ENCODE data around the gene ITK. TPM values are rescaled to one million over a fixed set of nuclear protein-coding genes. Genes with fewer than 3 reads are reported as not detected.

The ITK gene
- total and polyA plus RNA-seq, 4 donors = 0.35 to 1.5 (median 0.43) TPM

DNA sequence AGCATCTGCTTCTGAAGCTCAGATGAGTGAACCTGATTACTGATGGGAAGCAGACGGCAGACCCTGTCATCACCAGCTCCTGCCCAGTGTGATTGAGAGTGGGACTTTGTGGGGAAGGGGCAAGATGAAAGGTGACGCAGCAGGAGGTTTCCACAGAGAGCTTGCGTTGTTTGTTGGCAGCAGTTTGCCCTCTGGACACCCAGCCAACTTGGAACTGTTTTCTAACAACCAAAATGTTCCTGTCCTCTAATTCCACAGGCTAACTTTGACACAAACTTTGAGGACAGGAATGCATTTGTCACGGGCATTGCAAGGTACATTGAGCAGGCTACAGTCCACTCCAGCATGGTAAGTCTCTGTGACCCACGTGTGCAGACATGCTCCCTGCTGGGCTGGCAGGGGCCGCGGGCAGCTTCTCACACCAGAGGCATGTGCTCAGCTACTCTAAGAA is 106.1 kb downstream of the ITK start (continued):
- TF ChIP-seq, protein P1, sequence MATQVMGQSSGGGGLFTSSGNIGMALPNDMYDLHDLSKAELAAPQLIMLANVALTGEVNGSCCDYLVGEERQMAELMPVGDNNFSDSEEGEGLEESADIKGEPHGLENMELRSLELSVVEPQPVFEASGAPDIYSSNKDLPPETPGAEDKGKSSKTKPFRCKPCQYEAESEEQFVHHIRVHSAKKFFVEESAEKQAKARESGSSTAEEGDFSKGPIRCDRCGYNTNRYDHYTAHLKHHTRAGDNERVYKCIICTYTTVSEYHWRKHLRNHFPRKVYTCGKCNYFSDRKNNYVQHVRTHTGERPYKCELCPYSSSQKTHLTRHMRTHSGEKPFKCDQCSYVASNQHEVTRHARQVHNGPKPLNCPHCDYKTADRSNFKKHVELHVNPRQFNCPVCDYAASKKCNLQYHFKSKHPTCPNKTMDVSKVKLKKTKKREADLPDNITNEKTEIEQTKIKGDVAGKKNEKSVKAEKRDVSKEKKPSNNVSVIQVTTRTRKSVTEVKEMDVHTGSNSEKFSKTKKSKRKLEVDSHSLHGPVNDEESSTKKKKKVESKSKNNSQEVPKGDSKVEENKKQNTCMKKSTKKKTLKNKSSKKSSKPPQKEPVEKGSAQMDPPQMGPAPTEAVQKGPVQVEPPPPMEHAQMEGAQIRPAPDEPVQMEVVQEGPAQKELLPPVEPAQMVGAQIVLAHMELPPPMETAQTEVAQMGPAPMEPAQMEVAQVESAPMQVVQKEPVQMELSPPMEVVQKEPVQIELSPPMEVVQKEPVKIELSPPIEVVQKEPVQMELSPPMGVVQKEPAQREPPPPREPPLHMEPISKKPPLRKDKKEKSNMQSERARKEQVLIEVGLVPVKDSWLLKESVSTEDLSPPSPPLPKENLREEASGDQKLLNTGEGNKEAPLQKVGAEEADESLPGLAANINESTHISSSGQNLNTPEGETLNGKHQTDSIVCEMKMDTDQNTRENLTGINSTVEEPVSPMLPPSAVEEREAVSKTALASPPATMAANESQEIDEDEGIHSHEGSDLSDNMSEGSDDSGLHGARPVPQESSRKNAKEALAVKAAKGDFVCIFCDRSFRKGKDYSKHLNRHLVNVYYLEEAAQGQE (IDR thresholded peaks at IDR 0.05) = peak; percentile 18
- TF ChIP-seq YY1 (IDR thresholded peaks at IDR 0.05) (peak; percentile 69), SP1 (IDR thresholded peaks at IDR 0.05) (peak; percentile 96), RAD21 (IDR thresholded peaks at IDR 0.05) (peak; percentile 23 to 40)
- TF ChIP-seq, protein P2, sequence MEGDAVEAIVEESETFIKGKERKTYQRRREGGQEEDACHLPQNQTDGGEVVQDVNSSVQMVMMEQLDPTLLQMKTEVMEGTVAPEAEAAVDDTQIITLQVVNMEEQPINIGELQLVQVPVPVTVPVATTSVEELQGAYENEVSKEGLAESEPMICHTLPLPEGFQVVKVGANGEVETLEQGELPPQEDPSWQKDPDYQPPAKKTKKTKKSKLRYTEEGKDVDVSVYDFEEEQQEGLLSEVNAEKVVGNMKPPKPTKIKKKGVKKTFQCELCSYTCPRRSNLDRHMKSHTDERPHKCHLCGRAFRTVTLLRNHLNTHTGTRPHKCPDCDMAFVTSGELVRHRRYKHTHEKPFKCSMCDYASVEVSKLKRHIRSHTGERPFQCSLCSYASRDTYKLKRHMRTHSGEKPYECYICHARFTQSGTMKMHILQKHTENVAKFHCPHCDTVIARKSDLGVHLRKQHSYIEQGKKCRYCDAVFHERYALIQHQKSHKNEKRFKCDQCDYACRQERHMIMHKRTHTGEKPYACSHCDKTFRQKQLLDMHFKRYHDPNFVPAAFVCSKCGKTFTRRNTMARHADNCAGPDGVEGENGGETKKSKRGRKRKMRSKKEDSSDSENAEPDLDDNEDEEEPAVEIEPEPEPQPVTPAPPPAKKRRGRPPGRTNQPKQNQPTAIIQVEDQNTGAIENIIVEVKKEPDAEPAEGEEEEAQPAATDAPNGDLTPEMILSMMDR (IDR thresholded peaks at IDR 0.05; ENCODE audit: low read depth, low read length, missing input control) = no peak
- TF ChIP-seq, protein P3, sequence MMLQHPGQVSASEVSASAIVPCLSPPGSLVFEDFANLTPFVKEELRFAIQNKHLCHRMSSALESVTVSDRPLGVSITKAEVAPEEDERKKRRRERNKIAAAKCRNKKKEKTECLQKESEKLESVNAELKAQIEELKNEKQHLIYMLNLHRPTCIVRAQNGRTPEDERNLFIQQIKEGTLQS (IDR thresholded peaks at IDR 0.05) = peak; percentile 59

DNA sequence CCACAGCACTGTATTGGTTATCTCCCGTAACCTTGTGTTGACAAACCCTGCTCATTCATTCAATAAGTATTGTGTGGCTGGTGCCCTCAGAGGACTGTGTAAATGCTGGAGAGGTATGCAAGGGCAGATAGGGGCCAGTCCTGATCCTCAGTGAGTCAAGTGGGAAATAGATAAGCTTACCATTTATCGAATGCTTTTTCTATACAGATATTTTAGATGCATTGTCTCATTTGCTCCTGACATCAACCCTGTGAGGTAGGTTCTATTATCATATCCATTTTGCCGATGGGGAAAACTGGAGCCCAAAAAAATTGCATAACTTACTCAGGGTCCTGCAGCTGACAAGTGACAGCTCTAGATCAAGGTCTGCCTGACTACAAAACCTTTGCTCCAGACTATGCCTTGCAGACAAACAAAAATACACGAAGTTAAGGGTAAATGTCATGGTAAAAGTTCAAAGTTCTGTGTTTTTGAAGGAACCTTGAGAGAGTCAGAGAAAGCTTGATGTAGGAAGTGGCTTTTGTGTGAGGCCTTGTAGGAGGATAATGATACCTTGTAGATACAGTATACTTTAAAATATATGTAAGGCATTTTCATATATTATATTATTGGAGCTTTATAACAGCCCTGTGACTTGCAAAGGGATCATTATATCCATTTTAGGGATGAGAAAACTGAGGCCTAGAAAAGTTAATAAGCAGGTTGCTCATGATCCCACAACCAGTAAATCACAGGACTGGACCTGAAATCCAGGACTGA is 107.9 kb downstream of the ITK start:
- 39% methylated on average over 4 of the region's 4 CpGs for WGBS
- DNase-seq (ENCODE audit: low spot score) = no peak
- Histone ChIP-seq H3K27me3 (ENCODE audit: control insufficient read depth in 4 of 4, insufficient read depth in 4 of 4, low read length in 3 of 4) (no peaks in the 10 kb centered on the region), H3K9ac (ENCODE audit: low read depth in 1 of 2, low read length in 2 of 2) (peak overlapping the region in 1 of 2 donors; percentile 17), H3K36me3 (ENCODE audit: control insufficient read depth in 4 of 4, insufficient read depth in 3 of 4, low read depth in 1 of 4, low read length in 3 of 4) (no peaks in the 10 kb centered on the region), H3K9me3 (ENCODE audit: control insufficient read depth in 4 of 4, low read length in 3 of 4) (no peaks in the 10 kb centered on the region), H3K4me3 (ENCODE audit: low read depth in 1 of 3, low read length in 3 of 3) (no peak overlapping the region), H3K27ac (ENCODE audit: low read depth in 1 of 2, low read length in 2 of 2) (peak overlapping the region; percentile 35 to 39), H3K4me1 (ENCODE audit: control insufficient read depth in 4 of 4, insufficient read depth in 4 of 4, low read length in 3 of 4) (peaks cover 7 to 50% (median 36%) of the 10 kb centered on the region in 4 donors)
- TF ChIP-seq SP1 (IDR thresholded peaks at IDR 0.05) (peak; percentile 71), RXRA (IDR thresholded peaks at IDR 0.05) (peak; percentile 57 to 80), RAD21 (IDR thresholded peaks at IDR 0.05) (no peak), FOXA1 (IDR thresholded peaks at IDR 0.05) (no peak), GABPA (IDR thresholded peaks at IDR 0.05 in 1 of 2, conservative IDR thresholded peaks at IDR 0.05 in 1 of 2) (no peak), HNF4G (IDR thresholded peaks at IDR 0.05) (peak; percentile 51), HNF4A (conservative IDR thresholded peaks at IDR 0.05) (peak; percentile 79 to 94), EGR1 (IDR thresholded peaks at IDR 0.05; ENCODE audit: low read depth in 2 of 2) (no peak), NR2F2 (IDR thresholded peaks at IDR 0.05) (no peak), TAF1 (conservative IDR thresholded peaks at IDR 0.05) (no peak), JUND (IDR thresholded peaks at IDR 0.05) (peak in 1 of 2 donors; percentile 62), YY1 (IDR thresholded peaks at IDR 0.05) (peak; percentile 20)
- TF ChIP-seq, protein P4, sequence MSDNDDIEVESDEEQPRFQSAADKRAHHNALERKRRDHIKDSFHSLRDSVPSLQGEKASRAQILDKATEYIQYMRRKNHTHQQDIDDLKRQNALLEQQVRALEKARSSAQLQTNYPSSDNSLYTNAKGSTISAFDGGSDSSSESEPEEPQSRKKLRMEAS (IDR thresholded peaks at IDR 0.05) = peak; percentile 37
- TF ChIP-seq, protein P3 (IDR thresholded peaks at IDR 0.05) = no peak
- TF ChIP-seq, protein P2 (IDR thresholded peaks at IDR 0.05; ENCODE audit: low read depth, low read length, missing input control) = no peak
- TF ChIP-seq, protein P1 (IDR thresholded peaks at IDR 0.05) = peak; percentile 35
- TF ChIP-seq, protein P5, sequence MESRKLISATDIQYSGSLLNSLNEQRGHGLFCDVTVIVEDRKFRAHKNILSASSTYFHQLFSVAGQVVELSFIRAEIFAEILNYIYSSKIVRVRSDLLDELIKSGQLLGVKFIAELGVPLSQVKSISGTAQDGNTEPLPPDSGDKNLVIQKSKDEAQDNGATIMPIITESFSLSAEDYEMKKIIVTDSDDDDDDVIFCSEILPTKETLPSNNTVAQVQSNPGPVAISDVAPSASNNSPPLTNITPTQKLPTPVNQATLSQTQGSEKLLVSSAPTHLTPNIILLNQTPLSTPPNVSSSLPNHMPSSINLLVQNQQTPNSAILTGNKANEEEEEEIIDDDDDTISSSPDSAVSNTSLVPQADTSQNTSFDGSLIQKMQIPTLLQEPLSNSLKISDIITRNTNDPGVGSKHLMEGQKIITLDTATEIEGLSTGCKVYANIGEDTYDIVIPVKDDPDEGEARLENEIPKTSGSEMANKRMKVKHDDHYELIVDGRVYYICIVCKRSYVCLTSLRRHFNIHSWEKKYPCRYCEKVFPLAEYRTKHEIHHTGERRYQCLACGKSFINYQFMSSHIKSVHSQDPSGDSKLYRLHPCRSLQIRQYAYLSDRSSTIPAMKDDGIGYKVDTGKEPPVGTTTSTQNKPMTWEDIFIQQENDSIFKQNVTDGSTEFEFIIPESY (IDR thresholded peaks at IDR 0.05) = peak; percentile 22
